GM18502 (cell line): ENCODE results near the gene FCRL5.
"Not testable (repeated sequence)": the region's sequence is repeated elsewhere in the genome, so short reads cannot be mapped to it uniquely, and the experiment has no call there.

Experiments used
- ATAC-seq: cut with Tn5 transposase; IDR thresholded peaks from one replicate; pipeline ENCODE4 v1.9.1; 2021; ENCODE audit warnings: mild to moderate bottlenecking; ENCODE audit not compliant: unreplicated experiment, poor library complexity

Gene FCRL5

GRCh38 chr1:157551694-157552693, at the start of gene FCRL5:
TSS of gene FCRL5 (minus strand) at chr1:157552515. CDS start at chr1:157552362, 153 bp downstream.
- peak; percentile 62 for ATAC-seq

GRCh38 chr1:157600236-157600635, 47.9 kb upstream of the FCRL5 start:
- ATAC-seq: no peak

GRCh38 chr1:157597959-157598667, 45.8 kb upstream of the FCRL5 start, which contains the start of gene FCRL4:
TSS of gene FCRL4 (minus strand) at chr1:157598085. CDS start at chr1:157597944, 141 bp downstream.
- ATAC-seq: peak; percentile 72

- peak; percentile 55 for ATAC-seq
Observed at GRCh38 chr1:157596384-157596783, 44.1 kb upstream of the FCRL5 start.

GRCh38 chr1:157595356-157595755, 43.0 kb upstream of the FCRL5 start:
- peak; percentile 48 for ATAC-seq

- no peak for ATAC-seq
Observed at GRCh38 chr1:157585984-157586383, 33.7 kb upstream of the FCRL5 start.

GRCh38 chr1:157584503-157584902, 32.2 kb upstream of the FCRL5 start:
- no peak for ATAC-seq

GRCh38 chr1:157580828-157581210, 28.5 kb upstream of the FCRL5 start:
- ATAC-seq: no peak

- ATAC-seq: no peak
Observed at GRCh38 chr1:157580179-157580827, 28.0 kb upstream of the FCRL5 start.

GRCh38 chr1:157577420-157577819, 25.1 kb upstream of the FCRL5 start:
- no peak for ATAC-seq

GRCh38 chr1:157575744-157576143, 23.4 kb upstream of the FCRL5 start:
- peak; percentile 42 for ATAC-seq

- ATAC-seq: no peak
Observed at GRCh38 chr1:157574836-157575235, 22.5 kb upstream of the FCRL5 start.

- ATAC-seq: no peak
Observed at GRCh38 chr1:157566484-157567300, 14.4 kb upstream of the FCRL5 start.

- peak; percentile 88 for ATAC-seq
Observed at GRCh38 chr1:157562515-157562914, 10.2 kb upstream of the FCRL5 start.

GRCh38 chr1:157558119-157558518, 5.8 kb upstream of the FCRL5 start:
- ATAC-seq: no peak

- not testable (repeated sequence) for ATAC-seq
Observed at GRCh38 chr1:157548081-157548480, 4.2 kb downstream of the FCRL5 start.

GRCh38 chr1:157542676-157543075, 9.6 kb downstream of the FCRL5 start:
- no peak for ATAC-seq

GRCh38 chr1:157540852-157541251, 11.5 kb downstream of the FCRL5 start:
- no peak for ATAC-seq

- ATAC-seq: no peak
Observed at GRCh38 chr1:157540160-157540748, 12.1 kb downstream of the FCRL5 start.
